SKM-1 (cell line): Measurements from ENCODE around the gene GHRHR.
A peak's percentile ranks its signal among the peaks of the same experiment; 100 is the strongest.

Source experiments
- DNase-seq: peaks from one replicate; lab custom pipeline; 2025; ENCODE audit not compliant: unreplicated experiment; lab: John Stamatoyannopoulos, UW

The GHRHR gene

DNA sequence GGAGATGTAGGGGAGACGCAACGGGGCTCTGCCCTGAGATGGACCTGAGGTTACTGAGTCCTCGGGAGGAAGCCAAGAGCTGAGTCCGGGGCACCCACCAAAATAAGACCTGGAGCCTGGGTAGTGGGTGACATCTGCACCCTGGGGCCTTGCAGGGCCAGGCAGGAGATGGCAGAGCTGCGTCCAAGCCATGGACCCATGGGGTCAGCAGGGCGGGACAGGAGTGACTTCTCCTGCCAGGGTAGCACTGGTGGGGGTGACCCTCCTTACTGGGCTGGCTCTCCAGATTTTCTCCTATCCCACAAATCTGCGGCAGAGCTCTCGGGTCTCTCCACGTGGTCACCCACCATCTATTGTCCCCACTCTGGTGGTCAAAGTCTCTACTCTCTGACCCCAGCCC is 2.1 kb downstream of the GHRHR start:
- DNase-seq, result no peak

DNA sequence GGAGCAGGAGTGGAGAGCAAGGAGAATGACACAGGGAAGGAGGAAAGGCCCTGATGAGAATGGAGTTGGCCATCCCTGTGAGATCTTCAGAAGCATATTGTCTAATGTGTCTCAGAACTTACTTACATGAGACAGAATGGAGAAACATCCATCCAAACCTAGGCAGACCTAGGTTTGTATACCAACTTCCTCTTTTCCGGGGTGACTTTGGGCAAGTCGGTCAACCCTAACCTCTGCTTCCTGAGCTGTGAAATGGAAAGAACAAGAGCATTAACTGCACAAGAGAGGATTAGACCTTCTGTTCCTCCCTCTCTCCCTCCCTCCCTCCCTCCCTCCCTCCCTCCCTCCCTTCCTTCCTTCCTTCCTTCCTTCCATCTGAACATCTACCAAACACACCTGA is 4.5 kb downstream of the GHRHR start:
- DNase-seq, result peak; percentile 36

DNA sequence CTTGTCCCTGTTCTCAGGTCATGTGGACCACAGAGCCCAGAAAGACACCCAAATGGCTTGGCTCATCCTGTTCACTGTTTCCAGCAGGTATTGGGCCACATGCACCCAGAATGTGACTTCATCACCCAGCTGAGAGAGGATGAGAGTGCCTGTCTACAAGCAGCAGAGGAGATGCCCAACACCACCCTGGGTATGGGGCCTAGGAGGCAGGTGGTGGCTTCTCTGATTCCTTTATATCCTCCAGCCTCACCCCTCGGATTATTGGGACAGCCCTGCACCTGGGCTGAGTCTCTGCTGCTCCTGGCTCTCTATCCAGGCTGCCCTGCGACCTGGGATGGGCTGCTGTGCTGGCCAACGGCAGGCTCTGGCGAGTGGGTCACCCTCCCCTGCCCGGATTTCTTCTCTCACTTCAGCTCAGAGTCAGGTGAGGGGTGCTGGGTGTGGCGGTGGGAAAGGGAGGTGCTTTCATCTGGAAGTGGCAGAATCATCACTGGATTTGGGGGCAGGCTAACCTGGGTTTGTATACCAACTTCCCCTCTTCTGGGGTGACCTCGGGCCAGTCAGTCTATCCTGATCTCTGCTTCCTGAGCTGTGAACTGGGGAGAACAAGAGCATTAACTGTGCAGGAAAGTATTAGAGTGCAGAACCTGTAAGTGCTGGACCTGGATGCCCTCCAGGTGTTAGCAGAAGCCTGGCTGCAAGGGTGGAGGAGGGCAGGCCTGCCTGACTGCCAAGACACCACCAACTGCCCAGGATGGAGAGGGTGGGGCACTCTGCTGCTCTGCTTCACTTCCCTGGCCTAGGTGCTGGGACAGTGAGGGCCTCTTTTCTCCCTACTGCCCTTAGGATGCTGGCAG is 5.2 kb downstream of the GHRHR start:
- no peak for DNase-seq

DNA sequence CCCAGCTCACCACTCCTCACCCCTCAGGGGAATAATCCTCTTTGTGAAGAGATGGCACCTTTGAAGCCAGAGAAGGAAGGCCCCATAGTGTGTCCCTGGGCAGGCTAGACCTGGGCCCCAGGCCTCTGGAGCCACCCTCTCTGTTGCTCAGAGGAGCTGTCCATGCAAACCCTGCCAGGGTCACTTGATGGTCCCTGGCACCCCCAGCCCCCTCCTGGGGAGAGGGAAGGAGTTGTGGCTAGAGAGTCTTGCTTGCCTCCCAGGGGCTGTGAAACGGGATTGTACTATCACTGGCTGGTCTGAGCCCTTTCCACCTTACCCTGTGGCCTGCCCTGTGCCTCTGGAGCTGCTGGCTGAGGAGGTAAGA is 5.8 kb downstream of the GHRHR start:
- no peak for DNase-seq

DNA sequence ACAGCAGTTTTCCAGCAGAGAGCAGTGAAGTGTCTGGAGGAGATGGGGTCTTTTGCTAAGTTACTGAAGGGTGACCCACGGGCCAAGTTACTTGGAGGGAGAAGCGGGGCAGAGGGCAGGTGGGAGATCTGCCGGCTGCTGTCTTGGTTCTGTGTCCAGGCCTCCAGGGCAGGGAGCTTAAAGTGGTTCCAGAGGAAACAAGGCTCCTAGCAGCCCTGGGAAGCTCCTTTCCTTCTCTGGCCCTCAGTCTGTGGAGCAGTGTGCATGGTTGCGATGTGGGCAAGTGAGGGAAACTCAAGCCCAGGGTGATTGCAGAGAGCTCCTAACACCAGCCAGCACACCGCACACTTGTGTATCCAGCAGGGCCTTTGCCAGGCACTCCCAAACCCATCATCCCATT is 6.3 kb downstream of the GHRHR start:
- DNase-seq, result no peak

DNA sequence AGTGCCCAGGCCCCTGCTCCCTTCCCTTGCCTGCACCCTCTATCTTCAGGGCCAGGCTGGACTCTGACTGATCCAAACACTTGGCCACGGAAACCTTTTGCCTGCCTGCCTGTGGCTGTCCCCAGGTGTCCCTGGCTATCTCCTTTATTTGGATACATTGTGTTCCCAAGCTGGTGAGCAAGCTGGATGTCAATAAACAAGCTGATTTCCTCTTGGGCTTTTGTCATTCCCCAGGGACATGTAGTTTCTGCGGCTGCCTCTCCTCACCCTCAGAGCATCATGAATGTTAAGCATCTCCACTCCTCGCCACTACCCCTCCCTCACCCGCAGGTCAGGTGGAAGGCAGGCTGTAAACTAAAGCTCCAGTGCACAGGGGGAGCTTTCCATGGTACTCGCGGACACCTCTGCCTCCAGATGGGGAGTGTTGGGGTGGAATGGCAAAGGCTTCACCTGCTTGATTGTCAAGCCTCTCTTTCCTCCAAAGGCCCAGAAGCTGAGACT is 6.9 kb downstream of the GHRHR start:
- no peak for DNase-seq

DNA sequence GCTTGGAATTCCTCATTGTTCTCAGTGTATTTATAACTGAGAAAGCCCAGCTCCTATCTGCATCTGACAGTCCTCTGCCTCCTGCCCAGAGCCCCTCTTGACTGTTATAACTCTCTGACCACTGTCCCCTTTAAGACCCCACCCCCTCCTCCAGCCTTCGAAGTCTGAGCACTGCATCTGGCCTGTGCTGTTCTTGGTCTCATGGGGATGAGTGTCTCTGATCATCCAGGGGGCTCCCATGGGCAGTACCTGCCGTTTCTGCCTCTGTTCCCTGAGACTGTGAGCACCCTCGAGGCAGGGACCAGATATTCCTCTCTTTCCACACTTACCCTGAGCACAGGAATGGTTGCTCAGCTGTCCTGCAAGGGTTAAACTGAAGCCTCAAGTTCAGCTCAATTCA is 7.7 kb downstream of the GHRHR start:
- no peak for DNase-seq

DNA sequence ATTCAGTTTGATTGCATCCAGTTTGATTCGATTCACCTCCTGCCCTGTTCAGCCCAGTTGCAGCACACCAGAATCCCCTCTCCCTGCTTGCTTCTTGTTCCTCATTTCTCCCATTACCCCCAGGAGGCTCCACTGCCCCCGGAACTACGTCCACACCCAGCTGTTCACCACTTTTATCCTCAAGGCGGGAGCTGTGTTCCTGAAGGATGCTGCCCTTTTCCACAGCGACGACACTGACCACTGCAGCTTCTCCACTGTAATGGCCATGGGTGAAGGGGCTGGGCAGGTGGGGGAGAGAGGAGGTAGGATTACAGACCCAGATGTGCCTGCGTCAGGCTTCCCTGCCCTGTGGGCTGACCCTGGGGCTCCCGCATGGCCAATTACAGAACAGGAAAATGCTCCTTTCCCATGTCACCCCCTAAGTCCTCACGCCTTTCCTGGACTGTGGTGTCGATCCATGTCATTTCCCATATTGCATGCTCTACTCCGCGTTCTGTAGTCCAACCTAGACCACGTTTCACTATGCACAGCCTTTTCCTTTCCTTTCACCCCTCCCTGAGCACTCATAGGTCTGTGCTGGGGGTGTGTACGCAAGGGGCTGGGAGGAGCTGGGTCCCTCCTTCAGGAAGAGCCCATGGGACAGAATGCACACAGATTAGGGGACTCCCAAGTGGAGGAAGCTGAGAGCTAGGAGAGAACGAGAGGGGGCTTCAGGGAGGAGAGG is 8.2 kb downstream of the GHRHR start:
- DNase-seq, result no peak

DNA sequence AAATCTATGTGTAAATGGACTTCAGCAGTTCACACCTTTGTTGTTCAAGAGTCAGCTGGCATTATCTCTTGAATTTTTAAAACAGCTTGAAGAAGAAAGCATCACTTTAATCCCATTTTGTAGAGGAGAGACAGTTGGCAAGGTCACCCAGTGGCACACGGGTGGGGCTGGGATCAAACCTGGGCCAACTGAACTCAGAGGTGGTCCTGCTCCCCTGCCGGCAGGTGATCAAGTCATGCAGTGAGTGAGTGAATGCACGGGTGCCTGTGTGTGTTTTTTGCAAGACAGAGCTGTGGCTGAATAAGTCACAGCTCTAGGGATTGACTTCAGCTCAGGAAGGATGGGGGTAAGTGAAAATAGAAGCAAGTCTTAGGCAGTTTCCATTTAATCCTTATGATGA is 9.5 kb downstream of the GHRHR start:
- DNase-seq, result no peak

DNA sequence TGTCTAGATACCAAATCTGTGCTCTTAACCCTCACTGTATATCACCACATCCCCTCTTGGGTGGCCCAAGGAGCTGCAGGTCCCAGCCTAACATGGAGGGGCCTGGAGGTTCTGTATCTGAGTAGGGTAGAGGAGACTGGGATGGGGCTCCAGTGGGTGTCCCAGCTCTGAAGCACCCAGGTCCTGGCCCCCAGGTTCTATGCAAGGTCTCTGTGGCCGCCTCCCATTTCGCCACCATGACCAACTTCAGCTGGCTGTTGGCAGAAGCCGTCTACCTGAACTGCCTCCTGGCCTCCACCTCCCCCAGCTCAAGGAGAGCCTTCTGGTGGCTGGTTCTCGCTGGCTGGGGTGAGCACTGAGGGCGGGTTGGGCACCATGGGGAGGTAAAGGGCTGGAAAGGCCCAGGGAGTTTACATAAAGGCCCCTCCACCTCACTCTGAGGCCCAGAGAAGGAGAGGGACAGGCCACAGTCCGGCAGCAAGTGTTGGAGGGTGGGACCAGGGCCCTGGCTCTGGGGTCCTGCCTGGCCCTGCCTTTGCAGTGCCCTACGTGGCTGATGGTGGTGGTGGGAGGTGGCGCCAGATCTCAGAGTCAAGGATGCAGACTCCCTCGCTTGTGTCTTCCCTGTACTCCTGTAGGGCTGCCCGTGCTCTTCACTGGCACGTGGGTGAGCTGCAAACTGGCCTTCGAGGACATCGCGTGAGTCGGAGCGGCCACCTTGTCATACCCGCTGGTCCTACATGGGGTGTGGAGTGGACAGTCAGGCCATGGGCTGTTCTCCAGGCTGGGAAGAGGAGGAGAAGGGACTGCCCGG is 10.2 kb downstream of the GHRHR start:
- no peak for DNase-seq

DNA sequence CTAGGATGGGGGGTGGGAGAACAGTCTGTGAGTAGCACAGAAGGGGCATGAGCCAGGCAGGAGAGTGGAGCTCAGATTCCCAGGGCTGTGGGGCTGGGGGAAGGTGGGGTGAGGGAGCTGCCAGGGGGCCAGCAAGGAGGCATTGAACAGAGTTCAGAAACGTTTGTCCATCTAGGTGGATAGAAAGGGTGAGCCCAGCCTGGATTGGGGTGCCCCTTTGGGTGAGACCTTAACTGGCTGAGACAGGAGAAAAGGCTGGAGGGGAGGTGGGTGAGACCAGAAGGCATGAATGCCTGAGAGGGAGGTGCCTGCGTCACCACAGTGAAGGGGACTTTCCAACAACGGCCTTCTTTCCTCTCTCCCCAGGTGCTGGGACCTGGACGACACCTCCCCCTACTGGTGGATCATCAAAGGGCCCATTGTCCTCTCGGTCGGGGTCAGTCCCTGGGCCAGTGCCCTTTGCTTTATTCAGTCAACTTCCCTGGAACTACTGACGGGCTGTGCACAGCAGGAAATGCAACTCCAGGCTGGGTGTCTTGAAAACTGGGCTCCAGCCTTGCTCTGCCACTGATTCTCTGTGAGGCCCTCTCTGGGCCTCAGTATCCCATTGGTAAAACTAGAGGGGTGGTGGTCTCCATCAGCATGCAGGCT is 11.0 kb downstream of the GHRHR start:
- peak; percentile 17 for DNase-seq

DNA sequence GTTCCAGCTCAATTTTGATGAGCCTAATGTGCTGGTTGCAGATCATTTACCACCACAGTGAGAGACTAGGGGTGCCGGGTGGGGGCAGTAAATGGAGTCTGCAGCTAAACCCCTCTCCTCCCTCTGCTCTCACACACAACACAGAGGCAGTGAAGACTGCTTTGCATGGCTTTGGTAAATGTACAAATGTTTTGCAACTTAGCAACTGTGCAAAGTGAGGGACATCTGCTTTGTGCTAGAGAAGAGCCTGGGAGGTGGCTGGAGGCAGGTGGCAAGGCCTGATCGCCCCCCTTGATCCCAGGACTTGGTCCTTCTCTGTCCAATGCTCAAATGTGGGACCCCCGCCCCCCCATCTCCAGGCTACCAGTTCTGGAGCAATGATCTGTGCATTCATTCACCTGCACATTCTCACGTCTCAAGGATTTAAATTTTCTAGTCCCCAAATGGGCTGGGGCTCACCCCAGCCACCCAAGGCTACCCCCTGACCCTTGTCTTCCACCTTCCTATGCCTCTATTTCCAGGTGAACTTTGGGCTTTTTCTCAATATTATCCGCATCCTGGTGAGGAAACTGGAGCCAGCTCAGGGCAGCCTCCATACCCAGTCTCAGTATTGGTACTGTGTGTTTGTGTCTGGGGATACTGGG is 11.6 kb downstream of the GHRHR start:
- no peak for DNase-seq

DNA sequence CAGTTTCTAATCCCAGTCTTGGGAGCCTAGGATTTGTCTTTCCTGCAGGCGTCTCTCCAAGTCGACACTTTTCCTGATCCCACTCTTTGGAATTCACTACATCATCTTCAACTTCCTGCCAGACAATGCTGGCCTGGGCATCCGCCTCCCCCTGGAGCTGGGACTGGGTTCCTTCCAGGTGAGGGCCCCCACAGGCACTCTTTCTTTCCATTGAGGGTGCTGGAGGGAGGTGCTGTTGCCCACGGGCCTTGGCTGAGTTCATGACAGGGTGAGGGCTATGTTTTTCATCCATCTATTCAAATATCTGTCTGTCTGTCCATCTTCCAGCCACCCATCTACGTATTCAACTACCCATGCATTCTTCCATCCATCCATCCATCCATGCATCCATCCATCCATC is 12.6 kb downstream of the GHRHR start:
- no peak for DNase-seq

DNA sequence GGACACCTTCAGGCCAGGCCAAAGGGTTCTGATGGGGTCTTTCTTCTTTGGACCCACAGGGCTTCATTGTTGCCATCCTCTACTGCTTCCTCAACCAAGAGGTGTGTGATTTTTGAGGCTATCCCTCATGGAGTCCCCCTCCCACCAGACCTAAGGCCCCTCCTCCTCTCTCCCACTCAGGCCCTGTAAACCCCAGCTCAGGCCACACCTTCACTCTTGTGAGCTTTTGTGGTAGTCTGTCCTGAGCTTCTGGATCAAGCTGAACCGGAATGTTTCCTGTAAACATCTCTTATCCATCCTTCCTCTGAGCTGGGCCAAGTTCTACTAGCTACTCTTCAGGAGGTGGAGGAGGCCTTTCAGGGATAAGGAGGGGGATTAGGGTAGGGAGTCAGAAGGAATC is 13.5 kb downstream of the GHRHR start:
- no peak for DNase-seq

DNA sequence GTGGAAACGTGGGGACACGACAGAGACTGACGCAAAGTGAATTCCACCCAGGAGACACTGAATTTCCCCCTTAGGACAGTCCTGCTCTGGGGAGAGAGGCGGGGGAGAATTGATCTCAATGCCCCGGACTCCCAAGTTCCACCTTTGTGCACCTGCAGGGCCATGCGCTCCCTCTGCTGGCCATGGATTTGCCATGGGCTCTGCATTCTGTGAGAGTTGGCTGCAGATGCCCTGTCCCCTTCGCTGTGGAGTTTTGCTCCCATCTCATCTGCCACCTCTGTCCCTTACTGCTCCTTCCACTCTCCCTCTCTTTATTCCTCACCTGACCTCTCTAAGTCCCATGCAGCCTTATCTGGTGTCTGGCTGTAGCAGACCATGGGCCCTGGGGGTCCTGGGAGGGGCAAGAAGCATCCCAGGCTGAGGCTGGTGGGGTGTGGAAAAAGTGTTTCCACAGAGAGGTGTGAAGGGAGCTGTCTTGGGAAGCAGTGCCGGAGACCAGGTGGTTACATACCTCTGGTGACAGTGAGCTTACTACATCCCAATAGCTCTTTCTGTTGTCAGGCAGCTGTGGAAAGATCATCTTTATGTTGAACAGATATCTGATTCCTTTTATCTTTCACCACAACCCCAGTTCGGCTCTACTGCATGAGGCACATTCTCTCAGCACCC is 14.3 kb downstream of the GHRHR start:
- no peak for DNase-seq

DNA sequence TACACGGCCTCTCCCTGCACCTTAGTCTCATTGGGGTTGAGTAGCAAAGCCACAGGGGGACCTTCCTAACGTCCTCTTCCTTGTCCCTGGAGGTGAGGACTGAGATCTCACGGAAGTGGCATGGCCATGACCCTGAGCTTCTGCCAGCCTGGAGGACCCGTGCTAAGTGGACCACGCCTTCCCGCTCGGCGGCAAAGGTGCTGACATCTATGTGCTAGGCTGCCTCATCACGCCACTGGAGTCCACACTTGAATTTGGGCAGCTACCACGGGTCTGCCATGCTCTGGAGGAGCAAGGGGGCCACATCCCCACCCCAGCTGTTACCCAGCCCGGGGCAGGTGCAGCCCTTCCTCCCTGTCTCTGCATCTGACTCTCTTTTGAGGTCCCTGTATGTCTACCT is 15.3 kb downstream of the GHRHR start:
- no peak for DNase-seq

DNA sequence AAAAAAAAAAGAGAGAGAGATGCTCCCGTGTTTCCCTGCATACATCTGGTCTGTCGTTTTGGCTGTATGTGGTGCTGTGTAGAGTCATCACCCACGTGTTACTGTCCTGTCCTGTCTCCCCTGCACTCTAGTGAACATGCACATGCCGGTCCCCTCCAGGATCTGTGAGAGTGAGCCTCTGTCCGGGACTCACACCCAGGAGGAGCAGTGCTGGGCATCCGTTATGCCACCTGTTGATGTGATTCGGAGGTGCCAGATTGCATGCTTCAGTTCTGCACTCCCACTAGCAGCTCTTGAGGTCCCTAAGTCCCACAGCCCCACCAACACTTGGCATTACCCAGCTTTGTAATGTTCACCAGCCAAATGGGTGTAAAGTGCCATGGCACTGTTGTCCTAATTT is 16.4 kb downstream of the GHRHR start:
- DNase-seq, result no peak

DNA sequence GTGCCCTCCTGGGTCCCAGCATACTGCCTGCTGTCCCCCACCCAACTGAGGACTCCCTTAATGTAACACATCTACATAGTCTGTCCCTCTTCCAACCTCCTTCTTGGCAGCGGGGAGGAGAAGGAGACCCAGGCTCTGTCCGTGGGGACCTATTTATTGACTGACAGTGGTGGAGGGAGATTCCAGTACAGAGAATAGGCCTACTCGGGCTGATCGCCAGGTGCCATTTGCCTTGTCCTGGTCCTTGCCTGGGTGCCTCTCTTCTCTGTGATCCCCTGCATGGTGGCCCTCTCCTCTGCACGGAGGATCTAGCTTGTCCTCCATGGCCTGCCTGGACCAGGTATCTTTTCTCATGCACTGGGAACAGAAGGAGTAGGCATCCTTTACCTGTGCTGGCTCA is 17.0 kb downstream of the GHRHR start:
- DNase-seq, result no peak

DNA sequence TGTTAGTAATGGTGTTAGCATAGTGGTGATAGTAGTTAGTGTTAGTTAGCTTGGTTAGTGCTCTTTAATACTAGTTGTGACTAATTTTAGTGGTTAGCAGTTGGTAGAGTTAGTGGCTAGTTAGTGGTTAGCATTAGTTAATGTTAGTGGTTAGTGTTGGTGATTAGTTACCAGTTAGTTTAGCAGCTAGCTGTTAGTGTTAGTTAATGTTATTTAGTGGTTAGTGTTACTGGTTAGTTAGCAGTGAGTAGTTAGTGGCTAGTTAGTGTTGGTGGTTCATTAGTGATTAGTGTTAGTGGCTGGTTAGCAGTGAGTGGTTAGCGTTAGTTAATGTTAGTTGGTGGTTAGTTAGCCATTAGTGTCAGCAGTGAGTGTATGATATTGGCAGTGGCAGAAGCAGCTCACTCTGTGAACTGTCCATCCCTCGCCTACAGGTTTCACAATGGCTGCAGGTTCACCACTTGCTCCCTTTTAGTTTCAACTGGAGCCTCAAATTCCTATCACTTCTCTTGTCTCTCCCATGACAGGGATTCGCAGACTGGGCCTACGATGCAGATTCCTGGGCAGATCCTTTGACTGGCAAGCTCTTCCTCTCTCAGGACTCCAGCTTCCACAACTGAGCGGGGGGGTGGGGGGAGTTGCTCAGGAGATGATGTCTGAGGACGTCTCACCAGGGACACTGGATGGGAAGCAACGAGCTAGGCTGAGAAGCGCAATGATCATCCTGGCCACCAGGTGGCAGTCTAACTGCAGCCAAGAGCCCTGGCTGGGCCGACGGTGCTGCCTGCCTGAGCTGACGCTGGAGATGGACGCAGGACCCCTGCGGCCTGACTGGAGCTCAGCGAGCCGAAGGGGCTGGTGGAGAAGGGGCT is 19.5 kb downstream of the GHRHR start:
- DNase-seq, result peak; percentile 46
